Naive thymus-derived CD4-positive, alpha-beta T cell (primary cell): Measurements from ENCODE around the gene CAMKK2. TPM values are rescaled to one million over a fixed set of nuclear protein-coding genes. Genes with fewer than 3 reads are reported as not detected.
"Not testable (repeated sequence)": the region's sequence is repeated elsewhere in the genome, so short reads cannot be mapped to it uniquely, and the experiment has no call there.

ENCODE experiments used
- ATAC-seq: fragments of 150-1000 bp; cut with Tn5 transposase; 2 replicates; pipeline ENCODE4 v1.10.0; 2021; ENCODE audit warnings: mild to moderate bottlenecking, moderate library complexity
- CTCF ChIA-PET: fragments of 350-600 bp; sonication (Branson Sonifier 250); formaldehyde crosslinking; loops from one replicate; lab custom pipeline; 2021; ENCODE audit warnings: antibody characterized with exemption; lab: Charles Lee
- POLR2A ChIA-PET: fragments of 350-600 bp; sonication (Branson Sonifier 250); formaldehyde crosslinking; loops from one replicate; lab custom pipeline; 2021; ENCODE audit warnings: antibody characterized with exemption, inconsistent platforms; lab: Charles Lee
- DNase-seq, 9 donors: peaks; one replicate each; pipeline versions ENCODE4 v3.0.0 to v3.0.0-alpha.2; 2020 to 2022; ENCODE audit warnings: mixed read lengths in 1 of 9
- H3K27ac ChIP-seq: one replicate; pipeline ENCODE4 v1.7.0; 2013; ENCODE audit warnings: mild to moderate bottlenecking, low read depth, low read length, moderate library complexity
- H3K27me3 ChIP-seq, 2 donors: one replicate each; pipeline ENCODE4 v1.7.0; 2013; ENCODE audit warnings: low read length in 2 of 2, mild to moderate bottlenecking in 2 of 2, moderate library complexity in 2 of 2; ENCODE audit not compliant: control insufficient read depth in 2 of 2, insufficient read depth in 2 of 2
- H3K36me3 ChIP-seq, 3 experiments: 1 replicate in 2 of 3; 2 replicates in 1 of 3; pipeline ENCODE4 v1.7.0; 2013; ENCODE audit warnings: low read length in 3 of 3, mild to moderate bottlenecking in 3 of 3, moderate library complexity in 1 of 3; ENCODE audit not compliant: insufficient read depth in 3 of 3, control insufficient read depth in 2 of 3
- H3K4me1 ChIP-seq, 2 donors: one replicate each; pipeline ENCODE4 v1.7.0; 2013; ENCODE audit warnings: low read length in 2 of 2, mild to moderate bottlenecking in 2 of 2, moderate library complexity in 1 of 2; ENCODE audit not compliant: control insufficient read depth in 2 of 2, insufficient read depth in 2 of 2
- H3K4me3 ChIP-seq: 2 replicates; pipeline ENCODE4 v1.7.0; 2013; ENCODE audit warnings: mild to moderate bottlenecking, low read length
- H3K9me3 ChIP-seq, 3 experiments: 1 replicate in 2 of 3; 2 replicates in 1 of 3; pipeline ENCODE4 v1.7.0; 2013; ENCODE audit warnings: low read length in 3 of 3; ENCODE audit not compliant: control insufficient read depth in 2 of 3
- H3K27ac Mint-ChIP-seq, 9 donors: one replicate each; pipeline ENCODE4 v1.8.0; 2020 to 2022; ENCODE audit warnings: mixed read lengths in 9 of 9, mild to moderate bottlenecking in 8 of 9, moderate library complexity in 5 of 9, inconsistent platforms in 2 of 9
- H3K27me3 Mint-ChIP-seq, 5 donors: one replicate each; pipeline ENCODE4 v1.8.0; 2021 to 2022; ENCODE audit warnings: mixed read lengths in 5 of 5, mild to moderate bottlenecking in 1 of 5
- H3K36me3 Mint-ChIP-seq, 5 donors: one replicate each; pipeline ENCODE4 v1.8.0; 2020 to 2022; ENCODE audit warnings: mixed read lengths in 5 of 5, mild to moderate bottlenecking in 3 of 5, inconsistent platforms in 1 of 5
- H3K4me1 Mint-ChIP-seq, 7 donors: one replicate each; pipeline ENCODE4 v1.8.0; 2020 to 2022; ENCODE audit warnings: mixed read lengths in 7 of 7, mild to moderate bottlenecking in 3 of 7, inconsistent platforms in 1 of 7
- H3K4me3 Mint-ChIP-seq, 10 donors: one replicate each; pipeline ENCODE4 v1.8.0; 2020 to 2022; ENCODE audit warnings: mild to moderate bottlenecking in 10 of 10, mixed read lengths in 10 of 10, moderate library complexity in 6 of 10, inconsistent platforms in 2 of 10
- H3K9me3 Mint-ChIP-seq, 11 donors: one replicate each; pipeline ENCODE4 v1.8.0; 2020 to 2022; ENCODE audit warnings: mixed read lengths in 11 of 11, mild to moderate bottlenecking in 4 of 11, inconsistent platforms in 1 of 11, moderate library complexity in 1 of 11
- intact Hi-C, 2 donors: fragments of 100-400 bp; cut with micrococcal nuclease; formaldehyde crosslinking; loops; one replicate each; pipeline ENCODE4 v1.15.1; 2023
- polyA plus RNA-seq, 2 donors: library from polyadenylated mRNA; unstranded; fragments of 300-500 nt; fragmentation: Illumina TruSeq; gene quantifications; one replicate each; pipeline ENCODE4 v1.2.3, GENCODE V29; 2021
- total RNA-seq, 6 experiments: library from RNA in 5 of 6; stranded (reverse) in 5 of 6; gene quantifications; 1 replicate in 5 of 6; 2 replicates in 1 of 6; pipeline ENCODE4 v1.2.3 and lab custom pipeline; 2021 to 2026

CAMKK2 gene
- total and polyA plus RNA-seq, 7 experiments from 2014 or later, result 13.9 to 38.7 (median 15.5) TPM

DNA sequence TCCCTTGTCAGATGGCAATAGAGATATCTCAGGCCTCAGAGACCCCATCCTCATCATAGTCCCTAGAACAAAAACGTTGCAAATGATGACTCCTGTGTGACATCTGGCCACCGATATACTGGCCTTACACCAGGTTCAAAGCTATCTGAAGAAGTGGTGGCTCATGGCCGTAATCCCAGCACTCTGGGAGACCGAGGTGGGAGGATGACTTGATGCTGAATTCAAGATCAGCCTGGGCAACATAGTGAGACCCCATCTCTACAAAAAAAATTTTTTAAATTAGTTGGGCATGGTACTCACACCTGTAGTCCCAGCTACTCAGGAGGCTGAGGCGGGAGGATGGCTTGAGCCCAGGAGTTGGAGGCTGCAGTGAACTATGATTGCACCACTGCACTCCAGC is 13.1 kb downstream of the CAMKK2 start:
- H3K9me3 Mint-ChIP-seq, result no peaks in the 10 kb centered on the region
- peaks cover 0 to 14% (median 0%) of the 10 kb centered on the region in 5 donors for H3K36me3 Mint-ChIP-seq
- Histone ChIP-seq H3K27ac (no peak overlapping the region), H3K4me3 (no peak overlapping the region), H3K9me3 (no peaks in the 10 kb centered on the region), H3K36me3 (peaks cover 0 to 8% (median 0%) of the 10 kb centered on the region in 3 experiments), H3K4me1 (no peaks in the 10 kb centered on the region), H3K27me3 (no peaks in the 10 kb centered on the region)
- ATAC-seq (no peak), DNase-seq (no peak)
- H3K4me1 Mint-ChIP-seq, result peaks cover 0 to 5% (median 0%) of the 10 kb centered on the region in 7 donors
- no peak overlapping the region for H3K4me3 Mint-ChIP-seq
- H3K27ac Mint-ChIP-seq, result no peak overlapping the region
- ChIA-PET POLR2A (no interaction called here), CTCF (no interaction called here)
- intact Hi-C loops, result no loop called here
- H3K27me3 Mint-ChIP-seq, result no peaks in the 10 kb centered on the region

DNA sequence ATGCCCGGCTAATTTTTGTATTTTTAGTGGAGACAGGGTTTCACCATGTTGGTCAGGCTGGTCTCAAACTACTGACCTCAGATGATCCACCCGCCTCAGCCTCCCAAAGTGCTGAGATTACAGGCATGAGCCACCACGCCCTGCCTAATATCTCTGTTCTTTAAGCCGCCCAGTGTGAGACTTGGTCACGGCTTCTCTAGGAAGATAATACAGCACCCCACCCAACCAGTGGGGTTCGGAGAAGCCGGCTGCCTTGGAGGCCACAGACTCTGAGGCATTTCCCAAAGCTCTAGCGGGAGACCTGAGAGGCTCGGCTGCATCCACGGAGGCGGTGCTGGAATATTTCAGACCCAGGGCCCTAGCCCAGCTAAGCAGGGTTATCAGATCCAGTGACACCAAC is 13.6 kb downstream of the CAMKK2 start:
- ATAC-seq, POLR2A ChIA-PET, CTCF ChIA-PET: not testable (repeated sequence)

DNA sequence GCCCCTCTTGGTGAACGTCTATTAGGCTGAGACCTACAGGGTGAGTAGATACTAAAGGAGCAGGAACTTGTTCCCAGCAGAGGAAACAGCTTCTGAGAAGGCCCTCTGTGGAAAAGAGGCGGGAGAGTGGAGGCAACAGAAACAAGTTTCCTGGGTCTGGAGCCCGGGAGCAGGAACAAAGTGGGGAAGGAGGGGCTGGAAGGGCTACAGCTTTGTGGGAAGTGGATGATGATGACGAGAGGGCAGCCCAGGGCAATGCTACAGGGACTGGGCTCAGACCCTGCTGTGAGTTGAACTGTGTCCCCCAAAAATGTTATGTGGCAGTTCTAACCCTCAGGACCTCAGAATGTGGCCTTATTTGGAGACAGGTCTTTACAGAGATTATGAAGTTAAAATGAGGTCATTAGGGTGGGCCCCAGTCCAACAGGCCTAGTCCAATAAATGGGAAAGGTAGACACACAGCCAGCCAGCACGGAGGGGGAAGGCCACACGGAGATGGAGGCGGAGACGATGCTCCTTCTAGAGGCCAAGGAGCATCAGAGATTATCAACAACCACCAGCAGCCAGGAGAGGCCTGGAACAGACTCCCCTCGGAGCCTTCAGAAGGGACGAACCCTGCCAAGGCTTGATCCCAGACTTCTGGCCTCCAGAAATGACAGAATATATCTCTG is 14.3 kb downstream of the CAMKK2 start:
- ATAC-seq (no peak), DNase-seq (no peak)
- Mint-ChIP-seq H3K4me3 (no peak overlapping the region), H3K27me3 (no peaks in the 10 kb centered on the region), H3K4me1 (peaks cover 0 to 6% (median 0%) of the 10 kb centered on the region in 7 donors), H3K9me3 (no peaks in the 10 kb centered on the region), H3K36me3 (peaks cover 0 to 18% (median 3%) of the 10 kb centered on the region in 5 donors), H3K27ac (peak overlapping the region in 2 of 9 donors; percentile 26 to 29)
- Histone ChIP-seq H3K36me3 (peaks cover 0 to 8% (median 0%) of the 10 kb centered on the region in 3 experiments), H3K9me3 (no peaks in the 10 kb centered on the region), H3K4me3 (no peak overlapping the region), H3K27ac (no peak overlapping the region), H3K4me1 (no peaks in the 10 kb centered on the region), H3K27me3 (no peaks in the 10 kb centered on the region)
- intact Hi-C loops, result no loop called here
- CTCF ChIA-PET, result no interaction called here
- POLR2A ChIA-PET, result no interaction called here

More for the DNA sequence above, 13.6 kb downstream of the CAMKK2 start:
- H3K4me1 ChIP-seq, H3K36me3 ChIP-seq, DNase-seq, H3K27me3 Mint-ChIP-seq, H3K4me3 ChIP-seq, intact Hi-C loops, H3K4me3 Mint-ChIP-seq, H3K27ac ChIP-seq, H3K9me3 ChIP-seq, H3K27ac Mint-ChIP-seq, H3K27me3 ChIP-seq, H3K9me3 Mint-ChIP-seq, H3K4me1 Mint-ChIP-seq: not testable (repeated sequence)
- H3K36me3 Mint-ChIP-seq, result peaks cover 0 to 18% (median 0%) of the 10 kb centered on the region in 5 donors

DNA sequence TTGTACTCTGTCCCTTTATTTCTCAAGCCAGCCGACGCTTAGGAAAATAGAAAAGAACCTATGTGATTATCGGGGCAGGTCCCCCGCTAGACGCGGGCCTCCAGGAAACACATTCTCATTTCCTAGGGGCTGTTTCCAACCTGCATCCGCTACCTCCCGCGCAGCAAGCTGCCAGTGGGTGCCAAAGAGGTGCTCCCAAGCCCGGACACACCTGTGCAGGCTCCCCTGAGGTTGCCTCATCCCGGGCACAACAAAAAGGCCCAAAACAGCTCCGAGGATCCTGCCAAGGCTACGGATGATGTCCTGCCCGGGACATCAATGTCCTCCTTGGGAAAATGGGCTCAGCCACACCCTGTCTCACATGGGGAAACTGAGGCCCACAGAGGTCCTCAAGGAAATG is 15.4 kb downstream of the CAMKK2 start:
- ATAC-seq, CTCF ChIA-PET, H3K27me3 ChIP-seq, H3K4me1 Mint-ChIP-seq, H3K27ac ChIP-seq, H3K4me1 ChIP-seq, H3K4me3 ChIP-seq, DNase-seq, POLR2A ChIA-PET, H3K36me3 ChIP-seq, H3K9me3 ChIP-seq, H3K9me3 Mint-ChIP-seq, intact Hi-C loops, H3K4me3 Mint-ChIP-seq, H3K27ac Mint-ChIP-seq, H3K27me3 Mint-ChIP-seq: not testable (repeated sequence)
- H3K36me3 Mint-ChIP-seq, result peaks cover 0 to 18% (median 7%) of the 10 kb centered on the region in 5 donors

DNA sequence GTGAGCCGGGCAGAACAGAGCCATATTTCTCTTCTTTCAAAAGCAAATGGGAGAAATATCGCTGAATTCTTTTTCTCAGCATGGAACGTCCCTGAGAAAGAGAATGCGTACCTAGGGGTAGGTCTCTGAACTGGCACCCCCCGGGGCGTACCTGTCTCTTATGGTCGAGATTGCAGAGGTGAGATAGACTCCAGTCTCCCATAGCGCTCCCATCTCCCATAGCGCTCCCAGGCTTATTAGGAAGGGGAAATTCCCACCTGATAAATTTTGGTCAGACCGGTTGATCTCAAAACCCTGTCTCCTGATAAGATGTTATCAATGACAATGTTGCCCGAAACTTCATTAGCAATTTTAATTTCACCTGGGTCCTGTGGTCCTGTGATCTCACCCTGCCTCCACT is 16.0 kb downstream of the CAMKK2 start:
- peaks cover 0 to 18% (median 9%) of the 10 kb centered on the region in 5 donors for H3K36me3 Mint-ChIP-seq
- H3K27me3 Mint-ChIP-seq, CTCF ChIA-PET, H3K4me3 ChIP-seq, DNase-seq, H3K4me3 Mint-ChIP-seq, H3K27me3 ChIP-seq, ATAC-seq, H3K4me1 ChIP-seq, H3K36me3 ChIP-seq, intact Hi-C loops, H3K9me3 ChIP-seq, H3K9me3 Mint-ChIP-seq, H3K27ac ChIP-seq, POLR2A ChIA-PET, H3K4me1 Mint-ChIP-seq, H3K27ac Mint-ChIP-seq: not testable (repeated sequence)

DNA sequence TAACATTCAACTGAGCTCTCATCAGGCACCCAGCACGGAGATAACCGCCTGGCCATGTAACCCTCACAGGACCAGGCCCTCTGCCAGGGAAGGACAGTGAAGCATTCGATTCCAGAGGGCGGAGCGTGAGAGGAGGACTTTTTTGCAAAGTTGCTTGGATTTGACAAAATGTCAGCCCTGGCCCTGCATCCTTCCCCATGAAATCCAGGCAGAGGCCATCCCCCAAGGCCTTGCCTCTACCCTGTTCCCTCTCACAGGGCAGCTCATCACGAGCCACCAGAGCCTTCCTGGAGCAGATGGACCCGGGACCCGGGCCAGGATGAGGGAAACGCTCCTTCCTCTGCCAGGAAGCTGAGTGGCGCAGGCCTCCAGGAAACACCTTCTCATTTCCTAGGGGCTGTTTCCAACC is 17.0 kb downstream of the CAMKK2 start:
- Histone ChIP-seq H3K4me1 (no peaks in the 10 kb centered on the region), H3K36me3 (peaks cover 0 to 8% (median 0%) of the 10 kb centered on the region in 3 experiments), H3K9me3 (no peaks in the 10 kb centered on the region), H3K4me3 (no peak overlapping the region), H3K27me3 (no peaks in the 10 kb centered on the region), H3K27ac (no peak overlapping the region)
- CTCF ChIA-PET, result no interaction called here
- DNase-seq (no peak), ATAC-seq (no peak)
- Mint-ChIP-seq H3K9me3 (no peaks in the 10 kb centered on the region), H3K4me1 (peaks cover 0 to 5% (median 0%) of the 10 kb centered on the region in 7 donors), H3K36me3 (peaks cover 0 to 18% (median 10%) of the 10 kb centered on the region in 5 donors), H3K27ac (no peak overlapping the region), H3K4me3 (no peak overlapping the region), H3K27me3 (no peaks in the 10 kb centered on the region)
- POLR2A ChIA-PET, result no interaction called here
- intact Hi-C loops, result no loop called here

DNA sequence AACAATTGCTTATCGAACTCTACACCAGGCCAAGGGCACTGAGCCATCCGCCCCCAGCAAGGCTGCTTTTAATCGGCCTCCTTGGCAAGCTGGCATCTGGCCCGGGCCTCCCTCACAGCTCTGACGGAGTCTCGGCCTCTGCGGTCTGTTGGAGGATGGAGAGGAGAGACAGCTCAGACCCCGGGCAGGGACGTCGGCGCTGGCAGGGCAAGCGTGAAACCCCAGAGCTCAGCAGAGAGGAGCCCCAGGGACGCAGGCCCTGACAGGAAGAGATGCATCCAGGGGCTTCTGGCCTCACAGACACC is 17.5 kb downstream of the CAMKK2 start:
- ChIA-PET CTCF (no interaction called here), POLR2A (no interaction called here)
- peaks cover 0 to 18% (median 10%) of the 10 kb centered on the region in 5 donors for H3K36me3 Mint-ChIP-seq
- H3K4me3 Mint-ChIP-seq, result no peak overlapping the region
- no peaks in the 10 kb centered on the region for H3K27me3 Mint-ChIP-seq
- peaks cover 0 to 5% (median 0%) of the 10 kb centered on the region in 7 donors for H3K4me1 Mint-ChIP-seq
- peaks cover 0 to 12% (median 0%) of the 10 kb centered on the region in 3 experiments for H3K36me3 ChIP-seq
- no peak overlapping the region for H3K4me3 ChIP-seq
- H3K4me1 ChIP-seq, result no peaks in the 10 kb centered on the region
- no peak overlapping the region for H3K27ac Mint-ChIP-seq
- H3K9me3 Mint-ChIP-seq, result no peaks in the 10 kb centered on the region
- DNase-seq (no peak), ATAC-seq (no peak)
- intact Hi-C loops, result no loop called here
- no peak overlapping the region for H3K27ac ChIP-seq
- no peaks in the 10 kb centered on the region for H3K27me3 ChIP-seq
- H3K9me3 ChIP-seq, result no peaks in the 10 kb centered on the region
